ENCODE results near the gene ZBTB47. TPM values are rescaled to one million over a fixed set of nuclear protein-coding genes. Genes with fewer than 3 reads are reported as not detected.

ZBTB47 gene
- total RNA-seq, 1 donor from 2014 or later = 28.1 TPM

GRCh38 chr3:42656680-42657610, 3.4 kb downstream of the ZBTB47 start:
- H3K4me1 ChIP-seq = peaks cover 30% of the 10 kb centered on the region
- intact Hi-C loops (cut with DNase I) = no loop called here
- peaks cover 9% of the 10 kb centered on the region for H3K36me3 ChIP-seq
- no peaks in the 10 kb centered on the region for H3K27me3 ChIP-seq
- H3K27ac ChIP-seq = no peak overlapping the region
- no peaks in the 10 kb centered on the region for H3K9me3 ChIP-seq
- no peak overlapping the region for H3K4me3 ChIP-seq
- ATAC-seq = no peak
- TF ChIP-seq, protein P1, sequence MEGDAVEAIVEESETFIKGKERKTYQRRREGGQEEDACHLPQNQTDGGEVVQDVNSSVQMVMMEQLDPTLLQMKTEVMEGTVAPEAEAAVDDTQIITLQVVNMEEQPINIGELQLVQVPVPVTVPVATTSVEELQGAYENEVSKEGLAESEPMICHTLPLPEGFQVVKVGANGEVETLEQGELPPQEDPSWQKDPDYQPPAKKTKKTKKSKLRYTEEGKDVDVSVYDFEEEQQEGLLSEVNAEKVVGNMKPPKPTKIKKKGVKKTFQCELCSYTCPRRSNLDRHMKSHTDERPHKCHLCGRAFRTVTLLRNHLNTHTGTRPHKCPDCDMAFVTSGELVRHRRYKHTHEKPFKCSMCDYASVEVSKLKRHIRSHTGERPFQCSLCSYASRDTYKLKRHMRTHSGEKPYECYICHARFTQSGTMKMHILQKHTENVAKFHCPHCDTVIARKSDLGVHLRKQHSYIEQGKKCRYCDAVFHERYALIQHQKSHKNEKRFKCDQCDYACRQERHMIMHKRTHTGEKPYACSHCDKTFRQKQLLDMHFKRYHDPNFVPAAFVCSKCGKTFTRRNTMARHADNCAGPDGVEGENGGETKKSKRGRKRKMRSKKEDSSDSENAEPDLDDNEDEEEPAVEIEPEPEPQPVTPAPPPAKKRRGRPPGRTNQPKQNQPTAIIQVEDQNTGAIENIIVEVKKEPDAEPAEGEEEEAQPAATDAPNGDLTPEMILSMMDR (IDR thresholded peaks at IDR 0.05) = no peak
- no peak for DNase-seq

DNA sequence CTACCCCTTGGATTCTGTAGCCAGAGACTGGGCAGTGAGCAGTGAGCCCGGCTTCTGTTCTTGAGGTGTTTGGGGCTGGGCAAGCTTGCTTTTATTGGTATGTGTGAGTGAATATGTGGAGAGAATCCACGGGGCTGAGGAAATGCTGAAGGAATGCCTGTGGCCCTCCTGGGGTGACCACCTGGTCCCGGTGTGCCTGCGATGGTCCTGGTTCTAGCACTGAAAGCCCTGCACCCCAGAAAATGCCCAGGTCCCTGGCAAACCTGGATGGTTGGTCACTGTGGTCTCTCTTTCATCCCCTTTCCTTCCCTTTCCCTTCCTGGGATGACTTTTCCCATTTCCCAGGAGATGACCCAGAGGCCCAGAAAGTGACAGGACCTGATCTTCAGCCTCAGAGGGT, 4.2 kb downstream of the ZBTB47 start:
- no peaks in the 10 kb centered on the region for H3K9me3 ChIP-seq
- TF ChIP-seq, protein P1 (IDR thresholded peaks at IDR 0.05) = no peak
- intact Hi-C loops (cut with DNase I) = no loop called here
- DNase-seq (no peak), ATAC-seq (no peak)
- no peak overlapping the region for H3K27ac ChIP-seq
- peaks cover 22% of the 10 kb centered on the region for H3K4me1 ChIP-seq
- no peaks in the 10 kb centered on the region for H3K27me3 ChIP-seq
- H3K36me3 ChIP-seq = peaks cover 9% of the 10 kb centered on the region
- no peak overlapping the region for H3K4me3 ChIP-seq

DNA sequence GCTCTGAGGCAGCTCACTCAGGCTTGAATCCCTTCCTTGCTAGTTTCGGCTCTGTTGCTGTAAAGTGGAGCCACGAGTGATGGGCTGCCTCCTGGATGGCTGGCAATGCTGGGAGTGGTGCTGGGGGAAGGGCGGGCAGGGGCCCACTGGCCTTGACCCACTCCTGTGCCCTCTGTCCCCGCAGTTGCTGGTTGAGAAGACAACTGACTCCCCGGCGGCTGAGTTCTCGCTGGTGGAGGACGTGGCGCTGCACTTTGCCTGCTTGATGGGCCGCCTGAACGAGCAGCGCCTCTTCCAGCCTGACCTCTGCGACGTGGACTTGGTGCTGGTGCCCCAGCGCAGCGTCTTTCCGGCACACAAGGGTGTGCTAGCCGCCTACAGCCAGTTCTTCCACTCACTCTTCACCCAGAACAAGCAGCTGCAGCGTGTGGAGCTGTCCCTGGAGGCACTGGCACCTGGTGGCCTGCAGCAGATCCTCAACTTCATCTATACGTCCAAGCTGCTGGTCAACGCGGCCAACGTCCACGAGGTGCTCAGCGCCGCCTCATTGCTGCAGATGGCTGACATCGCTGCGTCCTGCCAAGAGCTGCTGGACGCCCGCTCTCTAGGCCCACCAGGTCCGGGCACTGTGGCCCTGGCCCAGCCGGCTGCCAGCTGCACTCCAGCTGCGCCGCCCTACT, 4.7 kb downstream of the ZBTB47 start:
- H3K9me3 ChIP-seq = no peaks in the 10 kb centered on the region
- no peak overlapping the region for H3K4me3 ChIP-seq
- peaks cover 9% of the 10 kb centered on the region for H3K36me3 ChIP-seq
- H3K27me3 ChIP-seq = no peaks in the 10 kb centered on the region
- TF ChIP-seq, protein P1 (IDR thresholded peaks at IDR 0.05) = no peak
- peaks cover 17% of the 10 kb centered on the region for H3K4me1 ChIP-seq
- ATAC-seq (no peak), DNase-seq (no peak)
- H3K27ac ChIP-seq = no peak overlapping the region
- intact Hi-C loops (cut with DNase I) = no loop called here

GRCh38 chr3:42658771-42659390, 5.4 kb downstream of the ZBTB47 start:
- intact Hi-C loops (cut with DNase I) = no loop called here
- Histone ChIP-seq H3K27ac (no peak overlapping the region), H3K36me3 (peaks cover 9% of the 10 kb centered on the region), H3K4me3 (no peak overlapping the region), H3K9me3 (no peaks in the 10 kb centered on the region), H3K27me3 (no peaks in the 10 kb centered on the region), H3K4me1 (peaks cover 13% of the 10 kb centered on the region)
- TF ChIP-seq, protein P1 (IDR thresholded peaks at IDR 0.05) = no peak
- ATAC-seq (no peak), DNase-seq (peak; percentile 64)

DNA sequence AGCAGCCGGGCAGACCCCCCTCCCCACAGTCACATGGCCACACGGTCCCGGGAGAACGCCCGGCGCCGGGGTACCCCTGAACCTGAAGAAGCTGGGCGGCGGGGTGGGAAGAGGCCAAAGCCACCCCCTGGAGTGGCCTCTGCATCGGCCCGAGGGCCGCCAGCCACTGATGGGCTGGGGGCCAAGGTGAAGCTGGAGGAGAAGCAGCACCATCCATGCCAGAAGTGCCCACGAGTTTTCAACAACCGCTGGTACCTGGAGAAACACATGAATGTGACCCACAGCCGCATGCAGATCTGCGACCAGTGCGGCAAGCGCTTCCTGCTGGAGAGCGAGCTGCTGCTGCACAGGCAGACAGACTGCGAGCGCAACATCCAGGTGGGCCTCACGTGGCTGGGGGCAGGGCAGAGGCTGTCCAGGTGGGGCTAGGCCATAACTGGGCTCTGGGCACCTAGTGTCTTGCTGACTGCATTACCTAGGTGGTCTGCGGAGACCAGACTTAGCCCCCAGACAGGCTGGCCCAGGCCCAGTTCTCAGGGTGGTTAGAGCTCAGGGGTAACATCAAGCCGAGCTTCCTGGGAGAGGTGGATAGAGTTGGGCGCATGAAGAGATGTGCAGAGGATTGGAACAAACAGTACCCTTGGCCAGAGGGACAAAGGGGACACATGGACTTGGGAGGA, 6.1 kb downstream of the ZBTB47 start:
- Histone ChIP-seq H3K9me3 (no peaks in the 10 kb centered on the region), H3K27me3 (no peaks in the 10 kb centered on the region), H3K27ac (no peak overlapping the region), H3K4me3 (no peak overlapping the region), H3K36me3 (peaks cover 9% of the 10 kb centered on the region), H3K4me1 (peaks cover 13% of the 10 kb centered on the region)
- no peak for ATAC-seq
- TF ChIP-seq, protein P1 (IDR thresholded peaks at IDR 0.05) = no peak
- intact Hi-C loops (cut with DNase I) = no loop called here
- peak; percentile 64 for DNase-seq
